OCI-LY7 (cell line): Measurements from ENCODE around the gene CXCL9. TPM values are rescaled to one million over a fixed set of nuclear protein-coding genes. Genes with fewer than 3 reads are reported as not detected.
A peak's percentile ranks its signal among the peaks of the same experiment; 100 is the strongest.

Source experiments
- BruUV-seq: library from RNA; stranded (reverse); fragments of 400-500 nt; replicated peaks from 2 replicates; lab custom pipeline; 2021; lab: Mats Ljungman, UMichigan
- CTCF ChIA-PET: fragments of 300-600 bp; sonication (Branson Sonifier 250); formaldehyde crosslinking; loops from one replicate; lab custom pipeline; 2022; ENCODE audit warnings: antibody characterized with exemption; ENCODE audit not compliant: unreplicated experiment; lab: Charles Lee
- POLR2A ChIA-PET: fragments of 300-600 bp; sonication (Branson Sonifier 250); formaldehyde crosslinking; loops from one replicate; lab custom pipeline; 2022; ENCODE audit warnings: antibody characterized with exemption; lab: Charles Lee
- DNase-seq: peaks from one replicate; pipeline ENCODE4 v3.0.0-alpha.2; 2015; ENCODE audit warnings: low spot score
- H2AFZ ChIP-seq: fragments of 200-600 bp; sonication (generic), shearing (Covaris generic); 2 replicates; pipeline ENCODE4 v1.6.1; 2014; ENCODE audit warnings: mild to moderate bottlenecking, antibody characterized with exemption, low read length, moderate library complexity
- H3K27ac ChIP-seq: fragments of 200-600 bp; sonication (generic); 2 replicates; pipeline ENCODE4 v1.5.1; 2014; ENCODE audit warnings: mixed run types, low read depth, mild to moderate bottlenecking, moderate library complexity, low read length, inconsistent platforms; ENCODE audit not compliant: poor library complexity, severe bottlenecking
- H3K36me3 ChIP-seq: fragments of 200-600 bp; sonication (generic); 2 replicates; pipeline ENCODE4 v1.6.1; 2014; ENCODE audit warnings: mild to moderate bottlenecking, antibody characterized with exemption, low read length, moderate library complexity, mixed read lengths; ENCODE audit not compliant: insufficient read depth
- H3K4me1 ChIP-seq: fragments of 200-600 bp; sonication (generic); 2 replicates; pipeline ENCODE4 v1.5.1; 2014; ENCODE audit warnings: mild to moderate bottlenecking, low read length; ENCODE audit not compliant: insufficient read depth, poor library complexity, severe bottlenecking
- H3K4me2 ChIP-seq: fragments of 200-600 bp; sonication (generic); 2 replicates; pipeline ENCODE4 v1.6.1; 2014; ENCODE audit warnings: mild to moderate bottlenecking, low read length
- H3K4me3 ChIP-seq: fragments of 200-600 bp; sonication (generic); 2 replicates; pipeline ENCODE4 v1.5.1; 2014; ENCODE audit warnings: mild to moderate bottlenecking, low read depth, low read length; ENCODE audit not compliant: poor library complexity, severe bottlenecking
- H3K79me2 ChIP-seq: fragments of 200-600 bp; sonication (generic); 2 replicates; pipeline ENCODE4 v1.6.1; 2016; ENCODE audit warnings: low read depth, mild to moderate bottlenecking, low read length, moderate library complexity, mixed read lengths; ENCODE audit not compliant: insufficient read depth
- H3K9me2 ChIP-seq: fragments of 200-600 bp; sonication (generic); 2 replicates; pipeline ENCODE4 v1.6.1; 2016; ENCODE audit warnings: mild to moderate bottlenecking, low read length, mixed read lengths; ENCODE audit not compliant: insufficient read depth
- H3K9me3 ChIP-seq: fragments of 200-600 bp; sonication (generic); 2 replicates; pipeline ENCODE4 v1.6.1; 2014; ENCODE audit warnings: mild to moderate bottlenecking, mixed run types, low read length, mixed read lengths
- H4K20me1 ChIP-seq: fragments of 200-600 bp; sonication (generic); 2 replicates; pipeline ENCODE4 v1.6.1; 2014; ENCODE audit warnings: mild to moderate bottlenecking, antibody characterized with exemption, low read length, moderate library complexity, mixed read lengths; ENCODE audit not compliant: insufficient read depth
- CTCF ChIP-seq: fragments of 200-600 bp; sonication (generic); conservative IDR thresholded peaks from 2 replicates; pipeline ENCODE4 v1.5.1; 2014; ENCODE audit warnings: mild to moderate bottlenecking, antibody characterized with exemption, low read length, moderate library complexity, mixed read lengths
- EZH2phosphoT487 ChIP-seq: fragments of 200-600 bp; sonication (generic); IDR thresholded peaks from 2 replicates; pipeline ENCODE4 v1.6.1; 2018; ENCODE audit warnings: low read depth, borderline replicate concordance, mild to moderate bottlenecking, mixed run types, antibody characterized with exemption, low read length, moderate library complexity, mixed read lengths
- intact Hi-C: fragments of 100-400 bp; cut with micrococcal nuclease; formaldehyde crosslinking; loops from one replicate; pipeline ENCODE4 v1.10.0; 2022; ENCODE audit not compliant: unreplicated experiment
- total RNA-seq, 2 experiments: library from RNA; depleted of rRNA in 1 of 2; stranded (reverse); fragments of >200 nt in 1 of 2; shearing (Covaris generic) in 1 of 2; gene quantifications; 2 replicates each; pipeline ENCODE4 v1.2.3, GENCODE V29; 2014 to 2022

The CXCL9 gene
- total RNA-seq, 2 experiments from 2014 or later: 0.13 TPM; not detected in 1

DNA sequence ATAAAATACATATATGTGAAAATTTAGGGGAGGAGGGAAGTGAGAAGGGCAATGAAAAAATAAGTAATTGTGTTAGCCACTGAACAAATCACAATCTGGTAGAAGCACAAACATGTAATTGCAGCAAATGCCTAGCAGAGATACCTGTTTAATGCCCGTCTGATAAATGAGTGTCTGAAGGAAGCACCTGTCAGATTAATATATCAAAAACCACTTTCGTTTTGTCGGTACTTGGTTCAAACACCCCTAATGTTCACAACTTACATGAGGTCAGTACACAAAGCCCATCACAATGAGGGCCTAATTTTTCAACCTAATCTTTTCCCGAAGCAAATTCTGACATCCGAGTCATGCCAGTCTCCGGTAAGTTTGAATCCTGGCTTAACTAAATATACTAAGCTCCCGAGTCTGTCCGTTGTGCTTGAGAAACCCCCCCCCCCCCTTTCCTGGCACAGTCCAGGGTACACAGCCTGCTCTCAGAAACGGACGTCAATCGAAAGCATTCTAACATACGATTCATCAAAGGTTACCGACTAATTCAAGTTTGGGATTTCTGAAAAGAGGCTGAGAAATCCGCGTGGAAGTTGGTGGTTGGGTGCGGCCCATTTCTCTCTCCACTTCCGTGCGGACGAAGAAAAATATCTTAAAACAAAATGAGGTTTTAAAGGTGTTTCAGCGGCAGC lies 17.3 kb downstream of the CXCL9 start:
- Histone ChIP-seq H3K27ac (peak overlapping the region; percentile 38), H3K9me2 (no peaks in the 10 kb centered on the region), H3K4me3 (peak overlapping the region; percentile 97), H3K4me1 (peaks cover 12% of the 10 kb centered on the region), H3K9me3 (no peaks in the 10 kb centered on the region), H4K20me1 (peaks cover 14% of the 10 kb centered on the region; the same call in 1 of the 2 replicates), H3K79me2 (peaks cover 57% of the 10 kb centered on the region), H3K36me3 (peaks cover 26% of the 10 kb centered on the region), H2AFZ (peak overlapping the region; percentile 96), H3K4me2 (peak overlapping the region; percentile 76)
- POLR2A ChIA-PET: interaction anchor here (0.6 to 1.0 kb wide), 2 partner anchors 17 to 49 kb away, joined by 3 to 4 read pairs; partner anchors contain the start of genes CXCL9 and NAAA
- TF ChIP-seq CTCF: no peak
- no peak for TF ChIP-seq EZH2phosphoT487
- intact Hi-C loops: loop anchor here (1.0 to 2.0 kb wide), 3 partner anchors 49 to 209 kb away; partner anchors contain the start of genes NAAA and NUP54
- peak; percentile 19 for DNase-seq
- BruUV-seq: no TSS peak
- CTCF ChIA-PET: interaction anchor here (0.6 kb wide), 1 partner anchor 95 kb away, joined by 3 read pairs; no protein-coding TSS in a partner anchor

DNA sequence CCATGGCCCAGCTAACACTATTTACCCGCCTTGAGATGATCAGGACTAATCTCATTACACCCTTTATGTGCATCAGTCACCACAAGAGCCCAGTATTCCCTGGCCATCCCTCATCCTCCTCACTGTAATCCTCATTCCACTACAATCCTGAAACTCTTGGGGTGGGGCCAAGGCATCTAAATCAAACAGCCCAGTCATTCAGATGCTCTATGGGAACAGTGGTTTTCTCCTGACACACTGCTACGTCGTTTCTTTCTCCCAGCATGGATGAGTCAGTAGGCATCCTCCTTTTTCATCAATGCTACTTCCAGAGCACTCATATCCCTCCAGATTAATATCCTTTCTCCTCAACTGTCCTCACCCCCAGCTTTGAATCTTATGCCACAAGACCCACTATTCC lies 22.2 kb downstream of the CXCL9 start:
- no peak for DNase-seq
- ChIA-PET CTCF (no interaction called here), POLR2A (interaction anchor here (0.9 kb wide), 1 partner anchor 45 kb away, joined by 3 read pairs; the partner anchor contains the start of gene NAAA)
- no peak overlapping the region for H3K4me2 ChIP-seq
- BruUV-seq: no TSS peak
- H4K20me1 ChIP-seq: peaks cover 14% of the 10 kb centered on the region; the same call in 1 of the 2 replicates
- intact Hi-C loops: no loop called here
- peaks cover 12% of the 10 kb centered on the region for H3K4me1 ChIP-seq
- no peak overlapping the region for H2AFZ ChIP-seq
- peaks cover 53% of the 10 kb centered on the region for H3K79me2 ChIP-seq
- H3K9me2 ChIP-seq: no peaks in the 10 kb centered on the region
- no peaks in the 10 kb centered on the region for H3K9me3 ChIP-seq
- no peak overlapping the region for H3K4me3 ChIP-seq
- H3K36me3 ChIP-seq: peaks cover 64% of the 10 kb centered on the region
- no peak for TF ChIP-seq EZH2phosphoT487
- H3K27ac ChIP-seq: no peak overlapping the region

GRCh38 chr4:75980576-75980975 lies 26.7 kb downstream of the CXCL9 start:
- intact Hi-C loops: no loop called here
- Histone ChIP-seq H3K4me1 (no peaks in the 10 kb centered on the region), H3K79me2 (peaks cover 8% of the 10 kb centered on the region), H2AFZ (no peak overlapping the region), H3K9me2 (no peaks in the 10 kb centered on the region), H3K4me3 (no peak overlapping the region), H4K20me1 (peaks cover 3% of the 10 kb centered on the region; the same call in 1 of the 2 replicates), H3K4me2 (no peak overlapping the region), H3K9me3 (no peaks in the 10 kb centered on the region; the same call in 1 of the 2 replicates), H3K27ac (no peak overlapping the region), H3K36me3 (peaks cover 85% of the 10 kb centered on the region)
- ChIA-PET POLR2A (no interaction called here), CTCF (no interaction called here)
- no peak for TF ChIP-seq CTCF
- TF ChIP-seq EZH2phosphoT487: no peak
- TSS peak; percentile 4 for BruUV-seq
- no peak for DNase-seq
